ENCODE results near the gene SAV1.

DNA sequence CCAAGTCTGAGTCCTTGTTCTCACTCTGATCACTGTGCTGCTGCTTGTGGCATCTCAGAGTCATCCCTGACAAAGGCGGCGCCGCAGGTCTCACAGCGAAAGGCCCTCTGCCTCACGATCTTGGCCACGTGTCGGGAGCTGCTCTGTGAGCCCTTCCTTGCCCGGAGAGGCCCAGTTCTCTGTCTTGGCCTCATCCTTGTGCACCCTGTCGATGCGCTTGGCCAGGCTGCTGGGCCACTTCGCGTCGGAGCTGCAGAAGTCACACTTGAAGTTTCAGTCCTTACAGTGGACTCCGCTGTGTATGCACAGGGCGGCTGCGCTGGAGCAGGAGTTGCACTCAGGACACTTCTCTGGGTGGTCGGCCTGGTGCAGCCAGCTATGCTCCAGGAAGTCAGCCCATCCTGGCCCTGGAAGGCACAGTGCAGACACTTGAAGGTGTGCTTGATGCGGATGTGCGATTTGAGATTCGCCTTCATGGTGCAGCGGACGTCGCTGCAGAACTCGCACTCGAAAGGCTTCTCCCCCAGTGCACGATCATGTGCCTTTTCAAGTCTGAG is 36.4 kb upstream of the SAV1 start:
- TF ChIP-seq, protein P1, sequence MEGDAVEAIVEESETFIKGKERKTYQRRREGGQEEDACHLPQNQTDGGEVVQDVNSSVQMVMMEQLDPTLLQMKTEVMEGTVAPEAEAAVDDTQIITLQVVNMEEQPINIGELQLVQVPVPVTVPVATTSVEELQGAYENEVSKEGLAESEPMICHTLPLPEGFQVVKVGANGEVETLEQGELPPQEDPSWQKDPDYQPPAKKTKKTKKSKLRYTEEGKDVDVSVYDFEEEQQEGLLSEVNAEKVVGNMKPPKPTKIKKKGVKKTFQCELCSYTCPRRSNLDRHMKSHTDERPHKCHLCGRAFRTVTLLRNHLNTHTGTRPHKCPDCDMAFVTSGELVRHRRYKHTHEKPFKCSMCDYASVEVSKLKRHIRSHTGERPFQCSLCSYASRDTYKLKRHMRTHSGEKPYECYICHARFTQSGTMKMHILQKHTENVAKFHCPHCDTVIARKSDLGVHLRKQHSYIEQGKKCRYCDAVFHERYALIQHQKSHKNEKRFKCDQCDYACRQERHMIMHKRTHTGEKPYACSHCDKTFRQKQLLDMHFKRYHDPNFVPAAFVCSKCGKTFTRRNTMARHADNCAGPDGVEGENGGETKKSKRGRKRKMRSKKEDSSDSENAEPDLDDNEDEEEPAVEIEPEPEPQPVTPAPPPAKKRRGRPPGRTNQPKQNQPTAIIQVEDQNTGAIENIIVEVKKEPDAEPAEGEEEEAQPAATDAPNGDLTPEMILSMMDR (IDR thresholded peaks at IDR 0.05; ENCODE audit: borderline replicate concordance, extremely low read depth, low read length, poor library complexity, severe bottlenecking): no peak
- TF ChIP-seq EZH2 (IDR thresholded peaks at IDR 0.05; ENCODE audit: borderline replicate concordance, low read depth, low read length, severe bottlenecking): no peak

All from DND-41 (cell line).